Activated T-cell treated with anti-CD3 and anti-CD28 coated beads for 24 hours (primary cell): ENCODE results near the gene SNX25.
"Not testable (repeated sequence)": the region's sequence is repeated elsewhere in the genome, so short reads cannot be mapped to it uniquely, and the experiment has no call there.

Experiments used
- DNase-seq: peaks from one replicate; pipeline ENCODE4 v3.0.0-alpha.2; 2020; ENCODE audit warnings: low read depth

The SNX25 gene

DNA sequence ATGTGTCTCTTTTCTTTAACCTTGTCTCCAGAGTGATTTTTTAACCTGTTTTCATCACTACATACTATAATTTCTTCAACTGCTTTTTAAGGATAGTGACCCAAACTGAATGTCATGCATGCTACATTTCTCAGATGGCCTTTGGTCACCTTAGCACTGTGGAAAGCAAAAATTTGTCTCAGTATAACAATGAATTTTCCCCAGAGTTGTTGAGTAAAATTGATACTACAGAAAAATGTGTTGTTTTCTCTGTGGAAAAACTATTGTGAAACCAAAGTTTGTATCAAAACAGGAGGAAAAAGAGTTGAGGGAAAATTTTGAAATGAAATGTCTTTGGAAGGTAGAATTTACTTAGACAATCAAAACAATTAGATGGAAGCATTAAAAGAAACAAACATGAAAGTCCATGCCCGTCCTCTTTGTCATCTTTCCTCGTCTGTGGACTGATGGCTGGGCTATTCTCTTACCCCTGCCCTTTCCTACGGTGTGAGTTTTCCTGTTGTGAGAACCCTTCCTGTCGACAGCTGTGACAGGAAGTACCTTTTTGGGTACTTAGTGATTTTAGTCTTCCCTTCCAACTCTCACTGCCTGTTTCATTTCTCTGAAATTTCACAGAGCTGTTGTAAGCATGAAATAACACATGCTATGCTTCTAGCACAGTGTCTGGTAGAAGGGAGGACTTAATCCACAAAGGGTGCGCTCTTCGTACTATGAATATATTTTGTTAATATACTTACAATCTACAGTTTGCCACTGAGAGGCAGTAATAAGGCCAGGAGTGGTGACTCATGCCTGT lies 135.5 kb downstream of the SNX25 start:
- DNase-seq = no peak

DNA sequence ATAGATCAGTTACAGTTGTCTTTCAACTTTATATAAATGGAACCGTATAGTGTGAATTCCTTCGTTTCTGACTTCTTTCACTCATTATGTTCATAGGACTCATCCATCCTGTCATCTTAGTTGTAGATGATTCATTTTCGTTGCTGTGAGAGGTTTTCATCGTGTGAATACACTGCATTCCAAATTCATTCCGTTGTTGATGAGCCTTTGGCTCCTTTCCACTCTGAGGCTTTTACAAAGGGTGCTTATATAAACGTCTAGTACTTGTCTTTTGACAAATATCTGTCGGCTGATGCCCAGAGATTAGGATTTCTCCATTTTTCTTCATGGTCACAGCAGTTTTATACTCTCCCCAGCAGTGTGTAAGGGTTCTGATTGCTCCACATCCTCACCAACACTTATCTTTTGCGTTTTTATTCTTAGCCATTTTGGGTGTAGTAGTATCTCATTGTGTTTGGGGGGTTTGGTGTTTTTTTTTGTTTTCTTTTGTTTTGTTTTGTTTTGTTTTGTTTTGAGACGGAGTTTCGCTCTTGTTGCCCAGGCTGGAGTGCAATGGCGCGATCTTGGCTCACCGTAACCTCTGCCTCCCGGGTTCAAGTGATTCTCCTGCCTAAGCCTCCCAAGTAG lies 137.7 kb downstream of the SNX25 start:
- DNase-seq = no peak

DNA sequence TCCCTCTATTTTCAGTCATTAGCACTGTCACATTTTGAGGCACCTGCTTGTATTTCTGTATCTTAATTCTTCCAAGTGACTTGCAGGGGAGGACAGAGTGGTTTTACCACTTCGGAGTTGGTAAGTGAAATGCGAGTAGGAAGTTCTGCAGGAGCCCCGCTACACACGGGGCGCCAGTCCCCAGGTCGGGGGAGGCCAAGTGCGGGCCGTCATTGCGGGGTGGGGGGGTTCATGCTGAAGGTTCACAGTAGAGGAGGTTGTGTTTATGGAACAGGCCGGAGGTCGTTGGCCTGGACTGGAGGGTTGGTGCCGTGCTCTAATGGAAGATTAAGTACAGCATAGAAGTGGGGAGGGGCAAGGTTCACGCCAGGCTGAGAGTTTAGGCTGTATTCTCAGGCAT lies 142.3 kb downstream of the SNX25 start:
- DNase-seq = no peak

DNA sequence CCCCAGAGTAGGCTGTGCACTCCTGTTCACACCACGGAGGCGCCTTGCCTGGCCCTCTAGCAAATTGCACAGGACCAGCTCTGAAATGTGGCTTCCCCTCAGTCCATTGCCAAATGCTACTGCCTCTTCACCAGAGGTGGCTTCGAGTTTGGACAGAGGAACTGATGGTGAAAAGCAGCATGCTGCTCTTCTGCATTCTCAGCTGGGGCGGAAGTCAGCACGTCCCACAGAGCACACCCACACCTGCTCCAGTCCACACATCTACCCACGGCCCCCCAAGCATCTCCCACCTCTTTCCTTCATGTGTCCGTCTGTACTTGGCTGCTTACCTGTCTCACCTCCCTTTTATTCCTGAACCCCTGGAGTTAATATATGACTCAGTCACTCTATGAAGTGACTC lies 142.8 kb downstream of the SNX25 start:
- no peak for DNase-seq

DNA sequence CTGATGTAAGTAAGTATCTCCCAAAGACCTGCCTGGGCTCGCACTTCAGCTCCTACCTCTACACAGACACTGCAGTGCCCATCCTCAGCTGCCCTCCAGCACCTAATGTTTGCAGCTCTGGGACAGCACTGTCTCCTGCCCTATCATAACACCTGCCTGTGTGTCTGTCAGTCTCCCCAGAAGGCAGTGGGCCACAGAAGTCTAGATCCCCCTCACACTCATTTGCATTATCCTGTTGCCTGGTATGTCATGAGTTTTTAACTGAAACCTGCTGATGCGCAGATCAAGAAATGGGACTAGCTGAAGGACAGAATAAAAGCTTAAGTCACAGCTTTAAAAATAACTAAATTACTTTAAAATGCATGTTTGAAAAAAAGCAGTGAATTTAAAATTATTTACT lies 143.3 kb downstream of the SNX25 start:
- no peak for DNase-seq

DNA sequence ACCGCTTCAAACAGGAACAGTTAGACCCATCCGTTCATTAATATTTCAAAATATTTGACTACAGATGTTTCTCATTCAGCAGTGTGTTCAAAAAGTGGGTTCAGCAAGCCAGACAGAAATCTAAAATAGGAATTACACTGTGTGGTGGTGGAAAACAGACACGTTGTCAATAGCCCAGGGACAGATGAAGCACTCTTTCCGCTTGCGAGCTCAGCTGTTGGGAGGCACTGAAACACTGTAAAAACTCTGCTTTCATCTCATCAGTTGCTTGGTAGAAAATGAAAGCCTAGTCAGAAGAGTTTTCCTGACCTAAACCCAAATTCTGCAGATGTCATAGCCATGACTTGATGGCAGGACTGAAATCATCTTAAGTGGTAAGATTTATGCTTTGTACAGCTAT lies 147.8 kb downstream of the SNX25 start:
- DNase-seq = no peak

DNA sequence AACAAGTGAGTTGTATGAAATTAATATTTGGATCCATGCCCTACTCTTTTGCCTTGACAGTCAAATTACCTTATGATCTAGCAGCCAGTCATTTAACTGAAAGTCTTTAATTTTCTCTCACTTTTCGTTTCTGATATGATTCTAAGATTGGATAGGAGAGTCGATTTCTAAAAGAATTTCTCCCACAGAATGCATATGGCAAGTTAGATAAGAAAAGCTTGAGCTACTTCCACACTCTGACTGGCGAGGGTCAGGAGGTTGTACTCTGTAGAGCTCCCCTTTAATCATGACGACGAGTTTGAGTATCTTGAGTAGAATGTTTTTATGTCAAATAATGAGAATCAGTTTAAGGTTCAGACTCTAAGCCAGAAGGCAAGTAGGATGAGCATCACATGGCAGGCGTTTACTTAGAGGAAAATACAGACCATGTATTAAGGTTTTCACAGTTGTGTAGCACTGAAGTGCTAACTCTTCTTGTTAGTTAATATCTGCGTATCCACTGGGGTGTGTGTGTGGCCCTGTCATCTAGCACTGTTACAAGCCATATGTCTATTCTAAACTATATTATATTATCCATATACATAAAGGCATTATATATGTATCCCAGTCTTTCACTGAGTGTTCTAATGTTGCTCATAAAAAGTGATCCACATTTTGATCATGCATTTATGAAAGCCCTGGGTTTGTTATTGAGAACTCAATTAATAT lies 148.5 kb downstream of the SNX25 start:
- DNase-seq = no peak

DNA sequence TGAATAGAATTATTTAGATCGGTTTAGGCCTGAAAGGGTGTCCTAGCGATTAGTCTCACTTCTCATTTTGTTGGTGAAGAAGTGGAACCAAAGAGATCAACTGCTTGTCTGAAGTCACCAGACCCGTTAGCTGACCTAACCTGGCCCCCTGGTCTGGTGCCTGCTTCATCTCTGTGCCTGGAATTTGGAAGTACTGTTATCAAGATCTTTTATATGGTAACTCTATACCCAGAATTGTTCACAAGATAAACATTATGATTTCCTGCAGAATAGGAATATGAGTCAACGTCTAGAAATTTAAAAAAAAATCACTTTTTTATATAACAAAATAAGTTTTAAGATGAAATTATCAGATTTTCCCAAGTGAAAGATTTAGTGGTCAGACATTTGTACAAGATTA lies 149.1 kb downstream of the SNX25 start:
- DNase-seq = no peak

DNA sequence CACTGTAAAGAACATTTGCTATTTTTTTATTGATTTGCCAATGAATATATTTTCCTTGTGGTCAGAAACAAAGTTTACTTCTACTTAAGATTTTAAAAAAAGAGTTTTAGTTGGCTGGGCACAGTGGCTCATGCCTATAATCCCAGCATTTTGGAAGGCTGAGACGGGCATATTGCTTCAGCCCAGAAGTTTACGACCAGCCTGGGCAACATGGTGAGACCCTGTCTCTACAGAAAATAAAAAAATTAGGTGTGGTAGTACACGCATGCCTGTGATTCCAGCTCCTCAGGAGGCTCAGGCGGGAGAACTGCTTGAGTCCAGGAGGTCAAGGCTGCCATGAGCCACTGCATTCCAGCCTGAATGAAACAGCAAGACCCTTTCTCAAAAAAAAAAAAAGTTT lies 149.6 kb downstream of the SNX25 start:
- DNase-seq = no peak

DNA sequence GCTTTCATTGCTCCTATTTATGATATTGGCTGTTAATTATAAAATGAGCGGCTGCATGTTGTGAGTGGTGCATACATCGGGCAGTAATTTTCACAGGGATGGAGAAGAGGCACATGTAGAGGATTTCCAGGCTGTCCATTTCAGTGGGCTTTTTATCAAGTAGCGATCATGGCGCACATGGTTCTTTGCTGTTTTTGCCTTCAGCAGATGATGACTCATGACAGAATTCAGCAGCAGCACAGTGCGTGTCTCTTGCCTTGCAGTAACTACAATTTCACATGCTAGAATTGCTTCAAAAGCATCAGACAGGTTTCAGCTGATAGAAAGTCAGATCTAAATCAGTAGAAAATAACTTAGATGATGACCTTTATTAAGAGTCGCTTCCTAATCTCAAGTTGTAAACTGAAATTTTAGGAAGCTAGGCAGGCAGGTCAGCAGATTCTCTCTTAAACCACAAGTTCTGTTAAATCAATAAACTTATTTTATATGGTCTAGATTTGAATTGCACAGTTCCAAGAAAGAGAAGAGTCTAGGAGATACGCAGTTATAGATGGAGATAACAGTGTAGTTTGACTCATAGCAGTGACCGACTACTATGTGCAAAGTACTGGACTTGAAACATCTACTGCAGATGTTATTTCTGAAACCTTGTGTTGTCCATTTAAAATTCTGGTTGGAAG lies 150.5 kb downstream of the SNX25 start:
- no peak for DNase-seq

DNA sequence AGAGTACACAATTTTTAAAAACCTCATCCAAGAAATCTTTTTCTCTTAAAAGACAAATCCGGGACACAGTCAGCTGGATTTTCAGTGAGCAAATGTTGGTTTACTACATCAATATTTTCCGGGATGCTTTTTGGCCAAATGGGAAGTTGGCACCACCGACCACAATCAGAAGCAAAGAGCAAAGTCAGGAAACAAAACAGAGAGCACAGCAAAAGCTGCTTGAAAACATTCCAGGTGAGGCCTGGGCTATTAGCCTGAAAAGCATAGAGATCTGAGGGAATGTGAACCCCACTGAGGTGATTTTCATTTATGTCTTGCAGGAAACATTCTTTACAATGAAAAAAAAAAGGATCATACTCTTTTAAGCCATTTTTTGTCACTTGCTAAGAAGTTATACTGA lies 152.5 kb downstream of the SNX25 start:
- DNase-seq = no peak

DNA sequence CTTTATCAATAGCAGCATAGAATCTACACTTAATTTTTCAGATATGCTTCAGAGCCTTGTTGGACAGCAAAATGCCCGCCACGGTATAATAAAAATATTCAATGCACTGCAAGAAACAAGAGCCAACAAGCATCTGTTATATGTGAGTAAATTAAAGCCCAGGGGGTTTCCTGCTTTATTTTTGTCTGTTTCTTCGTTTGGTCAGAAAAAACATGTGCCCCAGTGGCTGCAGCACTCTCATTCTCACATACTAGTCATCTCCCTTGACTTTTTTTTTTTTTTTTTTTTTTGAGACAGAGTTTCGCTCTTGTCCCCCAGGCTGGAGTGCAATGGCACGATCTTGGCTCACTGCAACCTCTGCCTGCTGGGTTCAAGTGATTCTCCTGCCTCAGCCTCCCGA lies 153.2 kb downstream of the SNX25 start:
- not testable (repeated sequence) for DNase-seq

DNA sequence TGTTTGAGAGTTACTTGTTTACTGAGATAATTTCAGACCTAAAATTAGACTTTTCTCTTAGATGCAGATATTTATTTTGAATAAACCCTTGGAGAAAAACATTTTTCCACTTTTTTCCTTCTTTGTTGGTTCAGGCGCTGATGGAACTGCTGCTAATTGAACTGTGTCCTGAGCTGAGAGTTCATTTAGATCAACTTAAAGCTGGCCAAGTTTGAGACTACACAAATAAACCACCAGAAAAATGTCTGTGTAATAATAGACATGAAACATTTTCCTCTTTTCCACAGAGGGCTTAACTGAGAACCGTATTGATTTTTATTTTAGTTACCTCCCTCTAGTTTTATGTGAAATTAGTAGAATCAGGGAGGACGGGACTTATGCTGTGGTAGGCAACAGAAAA lies 153.9 kb downstream of the SNX25 start:
- DNase-seq = no peak

DNA sequence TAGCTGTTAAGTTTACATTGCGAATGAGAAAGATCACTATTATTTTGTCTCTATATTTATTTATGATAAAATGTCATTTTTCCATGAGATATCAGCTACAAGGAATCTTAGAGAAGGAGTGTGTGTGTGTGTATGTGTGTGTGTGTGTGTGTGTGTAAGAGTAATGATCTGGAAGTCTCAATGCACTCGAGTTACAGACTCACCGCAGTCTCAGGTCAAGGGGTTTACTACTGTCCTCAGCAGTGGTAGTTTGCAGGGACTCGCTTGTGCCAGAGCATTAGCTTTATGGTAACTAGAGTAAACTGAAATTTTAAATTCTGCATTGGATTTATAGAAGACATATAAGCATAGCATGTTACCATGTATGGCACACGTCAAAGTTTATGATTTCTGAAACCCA lies 155.5 kb downstream of the SNX25 start:
- no peak for DNase-seq

DNA sequence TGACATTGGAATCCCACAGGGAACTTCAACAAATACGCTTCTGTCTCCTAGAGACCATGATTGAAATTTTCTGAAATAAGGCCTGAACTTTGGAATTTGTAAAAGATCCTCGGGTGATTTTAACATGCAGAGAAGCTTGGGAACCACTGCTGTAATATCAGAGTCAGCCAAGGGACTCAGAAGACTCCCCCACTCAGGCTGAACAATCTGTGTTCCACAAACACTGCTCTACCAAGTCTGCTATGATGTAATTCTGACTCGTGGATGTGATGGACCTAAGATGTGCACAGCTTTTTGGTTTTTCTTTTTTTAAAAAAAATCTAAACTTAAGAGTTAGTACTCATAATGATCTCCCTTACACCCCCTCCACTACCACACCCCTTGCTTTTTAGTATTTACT lies 160.3 kb downstream of the SNX25 start:
- no peak for DNase-seq

DNA sequence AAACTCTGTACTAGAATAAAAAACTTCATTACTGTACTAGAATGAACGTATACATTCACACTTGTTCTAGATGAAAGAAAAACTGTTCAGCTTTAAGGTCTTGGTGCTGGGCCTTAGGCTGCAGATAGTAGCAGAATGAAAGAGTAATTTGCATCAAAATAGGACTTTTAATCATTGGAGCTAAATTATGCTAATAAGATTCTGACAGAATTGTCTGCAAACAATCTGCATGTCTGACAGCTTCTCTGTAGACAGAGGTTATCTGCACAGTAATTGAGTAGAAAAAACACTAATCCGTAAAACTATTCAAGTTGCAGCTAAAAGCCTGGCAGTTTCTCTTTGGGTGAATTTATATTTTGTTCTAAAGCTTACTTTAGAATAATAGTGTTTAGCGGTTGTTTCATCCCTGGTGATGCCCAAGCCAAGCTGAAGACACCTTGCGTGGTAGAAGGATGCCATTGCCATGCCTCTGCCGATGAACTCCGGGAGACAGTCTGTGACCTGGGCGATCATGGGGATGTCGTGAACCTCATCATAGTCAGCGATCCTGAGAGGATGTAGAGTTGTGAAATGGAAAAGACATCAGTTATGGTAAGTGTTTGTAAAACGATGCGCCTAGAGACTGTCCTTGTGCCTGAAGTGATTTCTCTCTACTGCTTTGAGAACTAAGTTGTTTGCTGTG lies 161.0 kb downstream of the SNX25 start:
- DNase-seq = no peak

DNA sequence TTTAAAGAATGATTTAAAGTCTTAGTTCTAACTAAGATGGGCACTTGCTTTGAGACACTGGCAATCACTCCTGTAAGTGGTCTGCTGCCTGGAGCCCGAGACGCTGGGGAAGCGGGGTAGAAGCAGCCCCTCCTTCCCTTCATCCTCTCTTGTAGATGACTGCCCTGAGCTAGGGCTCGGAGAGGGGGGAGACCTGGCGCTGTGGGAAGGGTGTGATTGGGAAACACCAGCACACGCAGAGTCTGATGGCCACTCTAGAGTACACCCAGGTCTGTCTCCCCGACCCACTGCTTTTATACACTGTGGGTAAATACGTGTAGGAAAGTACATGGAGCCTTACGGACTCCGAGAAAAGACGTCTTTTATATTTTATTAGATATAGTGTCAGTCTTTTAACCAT lies 162.3 kb downstream of the SNX25 start:
- DNase-seq = no peak

DNA sequence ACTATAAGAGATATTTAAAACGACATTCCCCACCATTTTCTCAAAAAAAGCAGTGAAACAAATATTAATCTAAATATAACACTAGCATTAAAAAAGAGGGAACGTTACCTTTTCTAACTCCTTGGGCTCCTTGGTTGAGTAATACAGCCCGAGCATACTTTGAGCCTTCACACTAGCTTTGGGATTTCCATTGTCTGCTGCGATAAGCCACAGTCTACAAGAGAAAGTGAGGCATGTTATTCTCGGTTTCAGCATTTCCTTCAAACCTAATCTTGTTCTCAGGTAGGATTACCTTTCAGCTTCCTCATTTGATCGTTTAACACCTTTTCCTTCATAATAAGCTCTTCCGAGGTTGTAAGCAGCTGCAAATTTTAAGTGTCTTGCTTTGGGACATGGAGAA lies 164.6 kb downstream of the SNX25 start:
- no peak for DNase-seq

DNA sequence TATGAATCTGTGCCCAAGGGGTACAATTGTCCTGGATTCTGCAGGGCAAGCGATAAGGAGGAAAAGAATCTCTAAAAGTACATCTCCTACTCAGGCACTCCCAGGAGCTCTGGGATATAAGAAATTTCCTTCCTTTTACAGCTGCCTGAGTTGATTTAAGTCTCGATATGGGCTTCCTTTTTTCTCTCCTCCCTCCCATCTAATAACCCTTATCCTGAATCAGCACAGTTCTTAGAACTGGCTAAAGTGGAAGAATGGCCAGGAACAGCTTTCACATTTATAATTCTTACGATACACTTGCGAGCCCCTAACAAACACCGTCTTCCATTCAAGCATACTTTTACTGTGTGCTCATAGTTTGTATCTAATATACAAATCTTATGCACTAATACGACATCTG lies 165.2 kb downstream of the SNX25 start:
- DNase-seq = no peak

DNA sequence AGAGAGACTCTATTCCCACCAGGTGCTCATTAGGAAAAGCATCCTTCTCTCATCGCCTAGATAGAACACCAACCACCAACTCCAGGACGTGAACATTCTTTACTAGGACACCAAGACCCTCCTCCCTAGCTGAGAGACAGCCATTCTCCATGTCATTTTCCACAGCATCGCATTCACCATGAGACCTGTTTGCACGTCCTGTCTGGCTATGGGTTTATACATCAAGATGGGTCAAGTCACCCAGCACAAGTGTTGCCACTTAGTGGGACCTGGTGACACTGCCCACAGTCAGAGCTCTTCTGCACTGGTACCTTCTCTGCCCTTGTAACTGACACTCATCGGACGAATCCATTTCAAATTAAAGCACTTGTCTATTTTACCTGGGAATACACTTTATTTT lies 168.9 kb downstream of the SNX25 start:
- no peak for DNase-seq

DNA sequence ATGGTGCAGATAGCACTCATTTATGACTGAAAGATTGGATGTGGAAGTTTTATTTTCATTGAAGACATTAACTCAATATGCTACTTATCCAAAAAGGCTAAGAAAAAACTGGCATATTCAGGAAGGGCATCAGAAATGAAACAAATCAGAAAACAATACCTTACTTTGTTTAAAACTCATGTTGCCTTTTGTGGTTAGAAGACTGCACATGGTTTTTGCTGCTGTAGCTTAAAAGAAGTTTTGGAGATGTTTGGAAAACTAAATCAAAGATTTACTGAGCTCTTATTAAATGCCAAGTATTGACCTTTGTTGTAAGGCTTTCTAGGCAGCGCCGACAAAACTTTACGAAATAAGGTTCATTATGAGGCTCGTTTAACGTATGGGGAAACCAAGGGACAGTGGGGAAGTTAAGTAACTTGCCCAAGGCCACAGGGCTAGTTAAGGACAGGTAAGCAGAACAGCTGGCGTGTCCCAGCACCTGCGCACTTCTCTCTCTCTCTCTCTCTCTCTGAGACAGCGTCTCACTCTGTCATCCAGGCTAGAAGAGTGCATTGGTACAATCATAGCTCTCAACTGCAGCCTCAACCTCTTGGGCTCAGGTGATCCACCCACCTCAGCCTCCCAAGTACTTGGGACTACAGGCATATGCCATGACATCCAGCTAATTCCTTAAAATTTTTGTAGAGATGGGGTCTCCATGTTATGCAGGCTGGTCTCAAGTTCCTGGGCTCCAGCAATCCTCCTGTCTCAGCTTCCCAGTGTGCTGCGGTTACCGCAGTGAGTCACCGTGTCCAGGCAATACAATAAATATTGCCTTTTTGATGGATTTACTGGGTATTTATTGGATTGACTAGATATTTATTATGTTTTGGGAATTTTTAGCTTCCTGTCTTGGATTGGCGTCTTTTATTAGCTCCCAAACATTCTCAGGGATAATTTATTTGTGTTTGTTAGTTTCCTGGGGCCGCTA lies 170.2 kb downstream of the SNX25 start:
- DNase-seq = no peak
